Panc1 (cell line): ENCODE results near the gene DNM3. TPM values are rescaled to one million over a fixed set of nuclear protein-coding genes. Genes with fewer than 3 reads are reported as not detected.

Experiments used
- ATAC-seq: fragments of 200-7000 bp; cut with Tn5 transposase; 2 replicates; pipeline ENCODE4 v1.9.1; 2020; ENCODE audit warnings: mild to moderate bottlenecking, moderate library complexity
- BruUV-seq: library from RNA; stranded (reverse); fragments of 400-500 nt; replicated peaks from 2 replicates; lab custom pipeline; 2021; lab: Mats Ljungman, UMichigan
- CTCF ChIA-PET: fragments of 300-600 bp; sonication (Branson Sonifier 250); formaldehyde crosslinking; loops from one replicate; lab custom pipeline; 2022; ENCODE audit warnings: antibody characterized with exemption; lab: Charles Lee
- POLR2A ChIA-PET: fragments of 300-600 bp; sonication (Branson Sonifier 250); formaldehyde crosslinking; loops from one replicate; lab custom pipeline; 2022; ENCODE audit warnings: antibody characterized with exemption; lab: Charles Lee
- DNase-seq: peaks from one replicate; pipeline ENCODE4 v3.0.0-alpha.2; 2010; ENCODE audit warnings: low read depth, low spot score
- H3K27ac ChIP-seq: 2 replicates; pipeline ENCODE4 v1.5.1; 2011; ENCODE audit warnings: mild to moderate bottlenecking, low read length, inconsistent platforms
- H3K27me3 ChIP-seq: fragments of 200-500 bp; sonication (Bioruptor generic); 2 replicates; pipeline ENCODE4 v1.6.0; 2014; ENCODE audit warnings: low read length, inconsistent platforms; ENCODE audit not compliant: control insufficient read depth, insufficient read depth
- H3K36me3 ChIP-seq: fragments of 200-500 bp; sonication (Bioruptor generic); 2 replicates; pipeline ENCODE4 v1.5.1; 2014; ENCODE audit warnings: inconsistent platforms, mild to moderate bottlenecking, low read length, moderate library complexity; ENCODE audit not compliant: control insufficient read depth, insufficient read depth
- H3K4me1 ChIP-seq: 2 replicates; pipeline ENCODE4 v1.5.1; 2011; ENCODE audit warnings: inconsistent platforms, mild to moderate bottlenecking, low read length, moderate library complexity; ENCODE audit not compliant: control insufficient read depth, insufficient read depth
- H3K4me3 ChIP-seq, 2 experiments: 2 replicates each; pipeline ENCODE4 v1.5.1; 2011 to 2012; ENCODE audit warnings: low read depth in 2 of 2, low read length in 2 of 2, mild to moderate bottlenecking in 2 of 2, inconsistent platforms in 1 of 2, moderate library complexity in 1 of 2
- H3K9me3 ChIP-seq: fragments of 200-500 bp; sonication (Bioruptor generic); 2 replicates; pipeline ENCODE4 v1.5.1; 2014; ENCODE audit warnings: low read depth, mild to moderate bottlenecking, inconsistent platforms, low read length, moderate library complexity; ENCODE audit not compliant: control insufficient read depth, insufficient read depth
- CTCF ChIP-seq: fragments of 450-650 bp; IDR thresholded peaks from 2 replicates; pipeline ENCODE4 v1.5.1; 2017; ENCODE audit warnings: mild to moderate bottlenecking
- POLR2AphosphoS5 ChIP-seq: IDR thresholded peaks from 2 replicates; pipeline ENCODE4 v1.6.1; 2012; ENCODE audit warnings: mild to moderate bottlenecking, low read depth, low read length, moderate library complexity
- REST ChIP-seq, 2 experiments: IDR thresholded peaks; 2 replicates each; pipeline ENCODE4 v1.6.1; 2011 to 2012; ENCODE audit warnings: low read depth in 2 of 2, control low read depth in 1 of 2, low read length in 1 of 2, mild to moderate bottlenecking in 1 of 2, moderate library complexity in 1 of 2; ENCODE audit not compliant: insufficient read depth in 1 of 2
- SIN3A ChIP-seq: IDR thresholded peaks from 2 replicates; pipeline ENCODE4 v1.6.1; 2012; ENCODE audit warnings: low read depth, mild to moderate bottlenecking, low read length, moderate library complexity, borderline replicate concordance; ENCODE audit not compliant: insufficient read depth
- TCF7L2 ChIP-seq: IDR thresholded peaks from 2 replicates; pipeline ENCODE4 v1.6.1; 2011; ENCODE audit warnings: mild to moderate bottlenecking, low read depth, low read length, inconsistent platforms
- in situ Hi-C: cut with HindIII; loops from 2 replicates; pipeline ENCODE4 v1.10.0; 2016; ENCODE audit warnings: low sequenced_read_pairs, low pct_unique_long_range_greater_than_20kb
- intact Hi-C: fragments of 100-400 bp; cut with micrococcal nuclease; formaldehyde crosslinking; loops from one replicate; pipeline ENCODE4 v1.10.0; 2022; ENCODE audit not compliant: unreplicated experiment
- total RNA-seq: library from RNA; stranded (reverse); gene quantifications from one replicate; pipeline ENCODE4 v1.2.1, GENCODE V29; 2021; ENCODE audit not compliant: unreplicated experiment

Gene DNM3
- total RNA-seq, 1 experiment from 2014 or later, result 0.46 TPM

GRCh38 chr1:171941920-171942319, 100.6 kb downstream of the DNM3 start:
- H3K4me3 ChIP-seq, result no peak overlapping the region
- H3K36me3 ChIP-seq, result no peaks in the 10 kb centered on the region
- ATAC-seq (no peak), DNase-seq (no peak)
- ChIA-PET CTCF (no interaction called here), POLR2A (no interaction called here)
- TF ChIP-seq POLR2AphosphoS5 (no peak), TCF7L2 (no peak), REST (IDR thresholded peaks at IDR 0.05; ENCODE audit: insufficient read depth in 1 of 2, low read depth in 2 of 2, low read length in 1 of 2) (no peak), SIN3A (no peak), CTCF (no peak)
- no peaks in the 10 kb centered on the region for H3K9me3 ChIP-seq
- intact Hi-C loops, result no loop called here
- H3K4me1 ChIP-seq, result no peaks in the 10 kb centered on the region
- H3K27ac ChIP-seq, result no peak overlapping the region
- H3K27me3 ChIP-seq, result no peaks in the 10 kb centered on the region
- no TSS peak for BruUV-seq
- in situ Hi-C loops, result no loop called here

GRCh38 chr1:171943973-171944561, 102.8 kb downstream of the DNM3 start:
- H3K4me3 ChIP-seq, result no peak overlapping the region
- POLR2A ChIA-PET, result no interaction called here
- H3K27me3 ChIP-seq, result no peaks in the 10 kb centered on the region
- in situ Hi-C loops, result no loop called here
- TF ChIP-seq CTCF, result no peak
- no peak for TF ChIP-seq POLR2AphosphoS5
- TF ChIP-seq TCF7L2, result no peak
- TF ChIP-seq REST (IDR thresholded peaks at IDR 0.05; ENCODE audit: insufficient read depth in 1 of 2, low read depth in 2 of 2, low read length in 1 of 2), result no peak
- no peak for TF ChIP-seq SIN3A
- no TSS peak for BruUV-seq
- H3K27ac ChIP-seq, result no peak overlapping the region
- CTCF ChIA-PET, result no interaction called here
- DNase-seq, result no peak
- ATAC-seq, result no peak
- intact Hi-C loops, result no loop called here
- H3K36me3 ChIP-seq, result no peaks in the 10 kb centered on the region
- H3K4me1 ChIP-seq, result no peaks in the 10 kb centered on the region
- H3K9me3 ChIP-seq, result no peaks in the 10 kb centered on the region
